NCI-H510A treated with DMSO at 0.1 percent for 48 hours (cell line): Measurements from ENCODE around the gene IRGC.
"Not testable (repeated sequence)": the region's sequence is repeated elsewhere in the genome, so short reads cannot be mapped to it uniquely, and the experiment has no call there.

Experiments used
- DNase-seq: peaks from one replicate; lab custom pipeline; 2025; lab: John Stamatoyannopoulos, UW

Gene IRGC

GRCh38 chr19:43715776-43716175 lies at the start of gene IRGC:
Gene IRGC, plus strand, starts transcription at chr19:43716076. Its CDS starts 2,483 bp downstream, at chr19:43718559.
- DNase-seq: no peak

- no peak for DNase-seq
Observed at GRCh38 chr19:43667126-43667875, 48.6 kb upstream of the IRGC start.

- peak; percentile 9 for DNase-seq
Observed at GRCh38 chr19:43667876-43668405, 47.9 kb upstream of the IRGC start.

- no peak for DNase-seq
Observed at GRCh38 chr19:43668406-43669109, 47.3 kb upstream of the IRGC start.

- DNase-seq: no peak
Observed at GRCh38 chr19:43672061-43672679, 43.7 kb upstream of the IRGC start.

- no peak for DNase-seq
Observed at GRCh38 chr19:43673637-43674036, 42.2 kb upstream of the IRGC start.

- no peak for DNase-seq
Observed at GRCh38 chr19:43674183-43674582, 41.7 kb upstream of the IRGC start.

- no peak for DNase-seq
Observed at GRCh38 chr19:43674596-43674995, 41.3 kb upstream of the IRGC start.

- DNase-seq: no peak
Observed at GRCh38 chr19:43675269-43675879, 40.5 kb upstream of the IRGC start.

GRCh38 chr19:43675906-43676305 lies 40.0 kb upstream of the IRGC start:
- DNase-seq: no peak

- DNase-seq: no peak
Observed at GRCh38 chr19:43678512-43679261, 37.2 kb upstream of the IRGC start.

- no peak for DNase-seq
Observed at GRCh38 chr19:43681821-43682220, 34.1 kb upstream of the IRGC start.

- DNase-seq: not testable (repeated sequence)
Observed at GRCh38 chr19:43682269-43682668, 33.6 kb upstream of the IRGC start.

GRCh38 chr19:43682824-43683661 lies 32.8 kb upstream of the IRGC start:
- DNase-seq: no peak

GRCh38 chr19:43683905-43684304 lies 32.0 kb upstream of the IRGC start:
- DNase-seq: no peak

- DNase-seq: no peak
Observed at GRCh38 chr19:43684326-43684725, 31.6 kb upstream of the IRGC start.

GRCh38 chr19:43687660-43687997 lies 28.2 kb upstream of the IRGC start:
- no peak for DNase-seq

- no peak for DNase-seq
Observed at GRCh38 chr19:43688059-43688701, 27.7 kb upstream of the IRGC start.

- no peak for DNase-seq
Observed at GRCh38 chr19:43690444-43690843, 25.4 kb upstream of the IRGC start.

- DNase-seq: no peak
Observed at GRCh38 chr19:43690890-43691289, 25.0 kb upstream of the IRGC start.
